HEK293 (cell line): ENCODE measurements around the gene CEP350.

Source experiments
- BCL11B ChIP-seq: fragments of 450-650 bp; formaldehyde crosslinking; IDR thresholded peaks from 2 replicates; pipeline ENCODE4 v1.5.1; 2016; ENCODE audit warnings: low read depth, missing biosample characterization, missing genetic modification characterization
- BCL6B ChIP-seq: fragments of 450-650 bp; formaldehyde crosslinking; IDR thresholded peaks from 2 replicates; pipeline ENCODE4 v1.5.1; 2017; ENCODE audit warnings: missing biosample characterization, missing genetic modification characterization
- GLI2 ChIP-seq: fragments of 450-650 bp; formaldehyde crosslinking; IDR thresholded peaks from 2 replicates; pipeline ENCODE4; 2017; ENCODE audit warnings: missing biosample characterization, missing genetic modification characterization, low read depth, borderline replicate concordance
- KLF7 ChIP-seq: fragments of 450-650 bp; formaldehyde crosslinking; IDR thresholded peaks from 2 replicates; pipeline ENCODE4 v1.5.1; 2016; ENCODE audit warnings: missing biosample characterization, missing genetic modification characterization, borderline replicate concordance
- PRDM1 ChIP-seq: fragments of 450-650 bp; formaldehyde crosslinking; IDR thresholded peaks from 2 replicates; pipeline ENCODE4; 2016; ENCODE audit warnings: missing biosample characterization, missing genetic modification characterization
- PRDM4 ChIP-seq: fragments of 450-650 bp; formaldehyde crosslinking; IDR thresholded peaks from 2 replicates; pipeline ENCODE4 v1.5.1; 2017; ENCODE audit warnings: missing biosample characterization, missing genetic modification characterization
- RBAK ChIP-seq: fragments of 450-650 bp; formaldehyde crosslinking; IDR thresholded peaks from 2 replicates; pipeline ENCODE4 v1.5.1; 2016; ENCODE audit warnings: missing biosample characterization, missing genetic modification characterization
- SCRT2 ChIP-seq: fragments of 450-650 bp; formaldehyde crosslinking; IDR thresholded peaks from 2 replicates; pipeline ENCODE4 v1.5.1; 2016; ENCODE audit warnings: missing biosample characterization, missing genetic modification characterization
- SP2 ChIP-seq: fragments of 450-650 bp; formaldehyde crosslinking; IDR thresholded peaks from 2 replicates; pipeline ENCODE4 v1.5.1; 2016; ENCODE audit warnings: missing biosample characterization, missing genetic modification characterization
- SP3 ChIP-seq: fragments of 450-650 bp; formaldehyde crosslinking; IDR thresholded peaks from 2 replicates; pipeline ENCODE4 v1.5.1; 2016; ENCODE audit warnings: missing biosample characterization, missing genetic modification characterization
- TCF7L2 ChIP-seq: IDR thresholded peaks from 2 replicates; pipeline ENCODE4 v1.6.1; 2011; ENCODE audit warnings: low read depth, mild to moderate bottlenecking, inconsistent platforms, low read length, moderate library complexity, borderline replicate concordance
- TRIM28 ChIP-seq: IDR thresholded peaks from 2 replicates; pipeline ENCODE4 v1.6.1; 2011; ENCODE audit warnings: low read length, control low read depth, borderline replicate concordance
- ZBTB26 ChIP-seq: fragments of 450-650 bp; formaldehyde crosslinking; optimal IDR thresholded peaks from 2 replicates; pipeline ENCODE3; 2016; ENCODE audit warnings: missing biosample characterization, mild to moderate bottlenecking, missing genetic modification characterization
- ZBTB48 ChIP-seq: fragments of 450-650 bp; formaldehyde crosslinking; IDR thresholded peaks from 2 replicates; pipeline ENCODE4 v1.5.1; 2016; ENCODE audit warnings: missing biosample characterization, missing genetic modification characterization
- ZBTB7A ChIP-seq: fragments of 450-650 bp; formaldehyde crosslinking; IDR thresholded peaks from 2 replicates; pipeline ENCODE4 v1.5.1; 2016; ENCODE audit warnings: low read depth, missing biosample characterization, missing genetic modification characterization
- ZNF114 ChIP-seq: fragments of 450-650 bp; formaldehyde crosslinking; IDR thresholded peaks from 2 replicates; pipeline ENCODE4 v1.5.0; 2017; ENCODE audit warnings: missing biosample characterization, missing genetic modification characterization
- ZNF121 ChIP-seq: fragments of 450-650 bp; formaldehyde crosslinking; IDR thresholded peaks from 2 replicates; pipeline ENCODE4 v1.5.1; 2016; ENCODE audit warnings: missing biosample characterization, missing genetic modification characterization
- ZNF155 ChIP-seq: fragments of 450-650 bp; formaldehyde crosslinking; IDR thresholded peaks from 2 replicates; pipeline ENCODE4 v1.5.1; 2016; ENCODE audit warnings: missing biosample characterization, missing genetic modification characterization
- ZNF169 ChIP-seq: fragments of 450-650 bp; formaldehyde crosslinking; IDR thresholded peaks from 2 replicates; pipeline ENCODE4 v1.5.1; 2016; ENCODE audit warnings: missing biosample characterization, missing genetic modification characterization
- ZNF19 ChIP-seq: fragments of 450-650 bp; formaldehyde crosslinking; IDR thresholded peaks from 2 replicates; pipeline ENCODE4; 2016; ENCODE audit warnings: missing biosample characterization, missing genetic modification characterization, low read depth
- ZNF214 ChIP-seq: fragments of 450-650 bp; formaldehyde crosslinking; IDR thresholded peaks from 2 replicates; pipeline ENCODE4 v1.5.1; 2017; ENCODE audit warnings: missing biosample characterization, mild to moderate bottlenecking, missing genetic modification characterization, borderline replicate concordance
- ZNF221 ChIP-seq: fragments of 450-650 bp; formaldehyde crosslinking; IDR thresholded peaks from 2 replicates; pipeline ENCODE4 v1.5.1; 2017; ENCODE audit warnings: missing biosample characterization, missing genetic modification characterization, borderline replicate concordance
- ZNF24 ChIP-seq: fragments of 450-650 bp; formaldehyde crosslinking; IDR thresholded peaks from 2 replicates; pipeline ENCODE4 v1.5.1; 2016; ENCODE audit warnings: missing biosample characterization, missing genetic modification characterization
- ZNF341 ChIP-seq: fragments of 450-650 bp; formaldehyde crosslinking; IDR thresholded peaks from 2 replicates; pipeline ENCODE4; 2016; ENCODE audit warnings: low read depth, missing biosample characterization, missing genetic modification characterization
- ZNF366 ChIP-seq: fragments of 450-650 bp; formaldehyde crosslinking; conservative IDR thresholded peaks from 2 replicates; pipeline ENCODE4 v1.5.1; 2016; ENCODE audit warnings: missing biosample characterization, missing genetic modification characterization
- ZNF501 ChIP-seq: fragments of 450-650 bp; formaldehyde crosslinking; IDR thresholded peaks from 2 replicates; pipeline ENCODE4 v1.5.1; 2016; ENCODE audit warnings: missing biosample characterization, missing genetic modification characterization
- ZNF510 ChIP-seq: fragments of 450-650 bp; formaldehyde crosslinking; IDR thresholded peaks from 2 replicates; pipeline ENCODE4 v1.5.1; 2018; ENCODE audit warnings: mild to moderate bottlenecking, missing genetic modification characterization, missing biosample characterization; ENCODE audit not compliant: insufficient replicate concordance
- ZNF548 ChIP-seq: fragments of 450-650 bp; formaldehyde crosslinking; IDR thresholded peaks from 2 replicates; pipeline ENCODE4 v1.5.1; 2016; ENCODE audit warnings: missing biosample characterization, missing genetic modification characterization
- ZNF561 ChIP-seq: fragments of 450-650 bp; IDR thresholded peaks from 2 replicates; pipeline ENCODE4 v1.5.1; 2018; ENCODE audit warnings: missing biosample characterization, missing genetic modification characterization, borderline replicate concordance
- ZNF571 ChIP-seq: fragments of 450-650 bp; formaldehyde crosslinking; IDR thresholded peaks from 2 replicates; pipeline ENCODE4 v1.5.0; 2017; ENCODE audit warnings: missing biosample characterization, missing genetic modification characterization
- ZNF580 ChIP-seq: fragments of 450-650 bp; formaldehyde crosslinking; IDR thresholded peaks from 2 replicates; pipeline ENCODE4 v1.5.1; 2016; ENCODE audit warnings: missing biosample characterization, missing genetic modification characterization
- ZNF777 ChIP-seq: fragments of 450-650 bp; formaldehyde crosslinking; IDR thresholded peaks from 2 replicates; pipeline ENCODE4 v1.5.1; 2017; ENCODE audit warnings: missing biosample characterization, missing genetic modification characterization, borderline replicate concordance
- ZNF785 ChIP-seq: fragments of 450-650 bp; formaldehyde crosslinking; IDR thresholded peaks from 2 replicates; pipeline ENCODE4 v1.5.1; 2016; ENCODE audit warnings: missing biosample characterization, missing genetic modification characterization
- ZNF830 ChIP-seq: fragments of 450-650 bp; IDR thresholded peaks from 2 replicates; pipeline ENCODE4 v1.5.0; 2018; ENCODE audit warnings: missing biosample characterization, missing genetic modification characterization, low read depth, mild to moderate bottlenecking, moderate library complexity

Gene CEP350

GRCh38 chr1:179973198-179974110, 18.8 kb downstream of the CEP350 start (continued):
- no peak for TF ChIP-seq ZBTB48
- TF ChIP-seq ZBTB7A (tag by site-specific recombination), result no peak
- no peak for TF ChIP-seq TRIM28
- TF ChIP-seq ZNF571 (tag by site-specific recombination), result no peak
- TF ChIP-seq ZBTB26 (tag by site-specific recombination), result no peak
- no peak for TF ChIP-seq ZNF548
- peak; percentile 59; the same call in 1 of the 2 replicates for TF ChIP-seq BCL11B
- no peak for TF ChIP-seq RBAK (tag by site-specific recombination)
- TF ChIP-seq ZNF19 (tag by site-specific recombination), result no peak
- TF ChIP-seq ZNF777, result no peak
- TF ChIP-seq ZNF366 (tag by site-specific recombination), result no peak
- TF ChIP-seq SCRT2, result peak; percentile 93
- TF ChIP-seq ZNF214 (tag by site-specific recombination), result no peak
- no peak for TF ChIP-seq ZNF785 (tag by site-specific recombination)
- no peak; the same call in 1 of the 2 replicates for TF ChIP-seq ZNF341 (tag by site-specific recombination)
- TF ChIP-seq ZNF114 (tag by site-specific recombination), result no peak
- TF ChIP-seq SP3, result no peak
- no peak for TF ChIP-seq PRDM1 (tag by site-specific recombination)
- no peak for TF ChIP-seq KLF7 (tag by site-specific recombination)
- peak; percentile 71; the same call in 1 of the 2 replicates for TF ChIP-seq ZNF24
- TF ChIP-seq ZNF155 (tag by site-specific recombination), result no peak
- TF ChIP-seq ZNF221 (tag by site-specific recombination), result no peak
- TF ChIP-seq PRDM4 (tag by site-specific recombination), result no peak
- TF ChIP-seq TCF7L2, result no peak
- TF ChIP-seq ZNF580 (tag by site-specific recombination), result peak; percentile 56; the same call in 1 of the 2 replicates
- no peak for TF ChIP-seq ZNF169 (tag by site-specific recombination)
- TF ChIP-seq BCL6B, result no peak
- peak; percentile 64; the same call in 1 of the 2 replicates for TF ChIP-seq GLI2 (tag by site-specific recombination)
- no peak for TF ChIP-seq ZNF121 (tag by site-specific recombination)
- no peak for TF ChIP-seq SP2 (tag by site-specific recombination)
- no peak for TF ChIP-seq ZNF830
- TF ChIP-seq ZNF510 (tag by site-specific recombination), result no peak
- TF ChIP-seq ZNF501, result peak; percentile 43; the same call in 1 of the 2 replicates
- TF ChIP-seq ZNF561 (tag by site-specific recombination), result no peak
